NCI-H1694 treated with DMSO at 0.1 percent for 48 hours (cell line): Measurements from ENCODE around the gene KRTAP10-2.
"Not testable (repeated sequence)": the region's sequence is repeated elsewhere in the genome, so short reads cannot be mapped to it uniquely, and the experiment has no call there.

Experiments
- DNase-seq: peaks from one replicate; lab custom pipeline; 2025; lab: John Stamatoyannopoulos, UW

KRTAP10-2 gene

DNA sequence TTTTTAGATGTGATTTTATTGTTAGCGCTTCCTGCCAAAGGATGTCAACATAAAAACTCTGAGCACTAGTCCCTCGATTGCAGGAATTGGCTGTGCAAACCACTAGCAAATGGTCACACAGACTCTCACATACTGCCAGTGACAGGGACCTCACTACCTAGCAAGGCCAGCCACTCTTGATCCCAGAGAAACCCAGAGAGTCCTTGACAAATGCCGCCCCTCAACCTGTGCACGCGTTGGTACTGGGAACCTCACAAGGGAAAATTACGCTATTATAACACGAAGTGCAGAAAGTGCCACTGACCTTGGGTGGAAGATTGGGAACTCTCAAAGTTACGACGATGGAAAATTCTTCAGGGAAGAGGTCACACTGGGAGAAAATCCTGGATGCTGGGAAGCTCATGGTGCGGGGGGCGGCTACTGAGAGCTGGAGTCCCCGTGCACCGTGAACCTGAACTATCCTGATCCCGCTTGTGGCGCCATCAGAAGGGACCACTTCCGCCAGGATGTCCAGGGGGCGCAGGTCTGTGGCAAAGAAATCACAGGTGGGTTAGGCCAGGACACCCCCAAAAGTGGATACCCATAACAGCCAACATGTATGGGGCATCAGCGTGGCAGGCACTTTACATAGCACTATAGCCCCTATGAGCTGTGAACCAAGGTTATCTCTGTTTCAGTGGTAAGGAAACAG is 16.3 kb upstream of the KRTAP10-2 start:
- DNase-seq: no peak

- no peak for DNase-seq
Measured at GRCh38 chr21:44566403-44566802, 15.1 kb upstream of the KRTAP10-2 start.

DNA sequence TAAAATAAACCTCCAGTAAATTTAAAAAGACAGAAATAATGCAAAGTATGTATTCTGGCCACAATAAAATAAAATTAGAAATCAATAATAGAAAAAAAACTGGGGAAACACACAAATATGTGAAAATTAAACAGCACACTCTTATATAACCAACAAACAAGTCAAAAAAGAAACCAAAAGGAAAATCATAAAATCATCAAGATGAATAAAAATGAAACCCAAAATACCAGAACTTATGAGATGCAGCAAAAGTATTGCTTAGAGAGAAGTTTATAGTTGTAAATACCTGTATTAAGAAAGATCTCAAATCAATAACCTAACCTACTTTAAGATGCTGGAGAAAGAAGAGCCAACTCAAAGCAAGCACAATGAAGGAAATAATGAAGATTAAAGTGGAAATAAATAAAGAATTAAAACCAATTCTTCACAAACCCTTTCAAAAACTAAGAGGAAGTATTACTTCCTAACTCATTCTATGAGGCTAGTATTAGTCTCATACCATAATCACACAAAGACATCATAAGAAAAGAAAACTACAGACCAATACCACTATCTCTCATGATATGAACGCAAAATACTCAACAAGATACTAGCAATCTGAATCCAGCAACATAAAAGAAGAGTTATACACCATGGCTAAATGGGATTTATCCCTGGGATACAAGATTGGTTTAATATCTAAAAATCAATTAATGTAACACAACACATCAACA is 13.7 kb upstream of the KRTAP10-2 start:
- DNase-seq: no peak

- no peak for DNase-seq
Measured at GRCh38 chr21:44564099-44564498, 12.8 kb upstream of the KRTAP10-2 start.

GRCh38 chr21:44558695-44559094 is 7.4 kb upstream of the KRTAP10-2 start, which contains the start of gene KRTAP10-3:
TSS of gene KRTAP10-3 (minus strand) at chr21:44558795. CDS start at chr21:44558715, 80 bp downstream.
- no peak for DNase-seq

DNA sequence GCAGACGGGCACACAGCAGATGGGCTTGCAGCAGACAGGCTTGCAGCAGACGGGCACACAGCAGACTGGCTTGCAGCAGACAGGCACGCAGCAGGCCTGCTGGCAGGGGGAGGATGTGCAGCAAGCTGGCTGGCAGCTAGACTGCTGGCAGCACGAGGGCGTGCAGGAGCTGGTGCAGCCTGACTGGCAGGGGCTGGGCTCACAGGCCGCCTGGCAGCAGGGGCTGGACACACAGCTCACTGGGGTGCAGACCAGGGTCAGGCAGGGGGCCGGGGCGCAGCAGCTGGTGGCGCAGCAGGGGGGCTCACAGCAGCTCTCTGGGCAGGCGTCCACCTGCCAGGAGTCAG is 7.0 kb upstream of the KRTAP10-2 start:
- DNase-seq: not testable (repeated sequence)

DNA sequence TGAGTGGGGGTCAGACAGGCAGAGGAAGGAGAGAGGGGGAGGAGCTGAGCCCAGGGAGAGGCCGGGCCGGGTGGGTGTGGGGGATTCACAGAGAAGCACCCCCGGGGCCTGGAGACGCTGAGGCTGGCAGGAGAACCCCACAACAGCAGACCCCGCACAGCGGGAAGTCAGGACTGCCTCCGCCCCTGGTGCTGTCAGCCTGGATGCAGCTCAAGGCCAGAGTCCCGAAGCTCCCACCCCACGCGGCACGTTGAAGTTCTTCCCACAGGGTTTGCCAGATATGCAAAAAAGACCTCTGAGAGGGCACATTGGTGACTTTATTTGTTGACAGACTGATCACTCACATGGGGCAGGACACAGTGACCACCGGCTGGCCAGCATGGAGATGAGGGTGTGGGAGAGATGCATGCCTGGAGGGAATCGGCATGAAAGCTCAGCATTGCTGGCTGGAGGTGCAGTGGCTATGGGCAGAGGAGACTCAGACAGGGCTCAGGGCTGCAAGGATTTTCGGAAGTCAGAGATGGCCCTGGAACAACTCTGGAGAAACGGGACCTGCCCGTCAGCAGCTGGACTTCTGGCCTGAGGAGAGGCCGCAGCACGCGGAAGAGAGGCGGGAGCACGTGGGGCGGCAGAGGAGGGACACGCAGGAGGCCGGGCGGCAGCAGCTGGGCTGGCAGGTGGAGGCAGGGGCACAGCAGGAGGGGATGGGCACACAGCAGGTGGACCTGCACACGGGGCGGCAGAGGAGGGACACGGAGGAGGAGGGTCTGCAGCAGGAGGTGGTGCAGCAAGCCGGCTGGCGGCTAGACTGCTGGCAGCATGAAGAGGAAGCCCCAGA is 6.4 kb upstream of the KRTAP10-2 start:
- DNase-seq: no peak

GRCh38 chr21:44556879-44557278 is 5.6 kb upstream of the KRTAP10-2 start:
- no peak for DNase-seq

GRCh38 chr21:44555200-44555875 is 4.0 kb upstream of the KRTAP10-2 start:
- no peak for DNase-seq

DNA sequence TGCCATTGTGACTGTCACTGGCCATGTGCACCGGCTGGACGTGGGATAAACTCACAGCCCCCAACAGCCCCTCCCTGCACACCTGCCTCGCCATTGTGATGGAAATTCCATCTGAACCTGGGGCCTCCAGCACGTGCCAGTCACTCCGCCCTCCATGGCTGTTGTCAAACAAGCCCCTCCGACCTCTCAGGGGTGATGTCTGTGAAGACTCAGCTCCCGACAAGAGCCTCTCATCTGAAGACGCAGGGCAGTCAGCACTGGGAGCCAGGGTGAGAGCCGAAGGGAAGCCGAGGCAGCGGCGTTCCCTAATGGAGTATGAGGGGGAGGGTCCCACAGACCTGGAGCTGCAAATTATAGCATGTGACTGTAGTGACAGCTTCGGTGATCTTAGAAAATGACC is 1.4 kb upstream of the KRTAP10-2 start:
- DNase-seq: no peak

- DNase-seq: no peak
Measured at GRCh38 chr21:44552136-44552535, 831 bp upstream of the KRTAP10-2 start.

GRCh38 chr21:44550807-44551206 is 498 bp downstream of the KRTAP10-2 start:
- peak; percentile 33 for DNase-seq

GRCh38 chr21:44550285-44550684 is 1.0 kb downstream of the KRTAP10-2 start:
- DNase-seq: not testable (repeated sequence)

DNA sequence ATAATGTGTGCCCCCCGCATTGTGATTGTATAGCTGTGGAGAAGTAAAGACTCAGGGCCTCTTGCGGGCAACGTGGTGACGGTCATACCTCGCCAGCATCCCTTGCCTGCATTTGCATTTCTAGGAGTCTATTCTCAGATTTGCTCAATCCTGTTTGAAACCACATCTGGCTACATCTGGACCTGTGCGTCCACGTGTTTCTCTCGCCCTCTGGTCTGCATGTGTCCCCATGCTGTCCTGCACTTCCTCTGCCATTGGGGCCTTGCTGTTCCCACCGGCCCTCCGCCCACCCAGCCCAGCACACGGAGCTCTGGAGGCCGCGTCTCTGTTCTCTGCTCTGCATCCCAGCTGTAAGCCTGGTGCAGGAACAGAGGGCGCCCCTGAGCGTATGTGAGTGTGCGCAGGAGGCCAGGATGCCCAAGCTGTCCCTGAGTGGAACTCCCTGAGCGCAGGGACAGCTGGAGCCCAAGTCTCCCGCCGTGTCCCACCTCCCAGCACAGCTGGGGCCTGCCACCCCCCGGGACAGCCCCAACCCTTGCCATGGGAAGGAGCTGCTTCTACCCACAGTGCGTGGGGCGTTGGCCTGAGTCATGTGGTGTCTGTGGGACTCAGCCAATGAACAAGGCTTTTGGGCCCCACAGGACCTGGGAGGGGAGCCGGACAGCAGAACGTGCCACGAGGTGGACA is 1.6 kb downstream of the KRTAP10-2 start:
- no peak for DNase-seq

- DNase-seq: no peak
Measured at GRCh38 chr21:44548922-44549321, 2.4 kb downstream of the KRTAP10-2 start.

- DNase-seq: peak; percentile 88
Measured at GRCh38 chr21:44548381-44548780, 2.9 kb downstream of the KRTAP10-2 start.

- peak; percentile 91 for DNase-seq
Measured at GRCh38 chr21:44547656-44548331, 3.5 kb downstream of the KRTAP10-2 start.

DNA sequence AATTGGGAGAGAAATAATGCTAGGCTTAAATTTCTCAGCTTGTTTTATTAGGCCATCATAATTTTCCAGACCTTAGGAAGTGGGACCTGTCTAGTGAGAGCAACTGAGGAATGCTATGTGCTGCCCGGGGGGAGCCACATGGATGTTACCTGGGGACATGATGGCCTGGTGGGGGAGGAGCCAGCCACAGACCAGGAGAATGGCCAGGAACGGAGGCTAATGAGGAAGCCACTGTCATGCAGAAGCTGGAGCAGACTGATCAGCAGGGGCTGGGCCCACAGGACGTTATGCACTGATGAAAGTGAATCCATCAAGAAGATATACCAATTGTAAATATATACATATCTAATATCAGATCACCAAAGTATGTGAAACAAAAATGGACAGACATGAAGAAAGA is 6.7 kb downstream of the KRTAP10-2 start:
- no peak for DNase-seq

DNA sequence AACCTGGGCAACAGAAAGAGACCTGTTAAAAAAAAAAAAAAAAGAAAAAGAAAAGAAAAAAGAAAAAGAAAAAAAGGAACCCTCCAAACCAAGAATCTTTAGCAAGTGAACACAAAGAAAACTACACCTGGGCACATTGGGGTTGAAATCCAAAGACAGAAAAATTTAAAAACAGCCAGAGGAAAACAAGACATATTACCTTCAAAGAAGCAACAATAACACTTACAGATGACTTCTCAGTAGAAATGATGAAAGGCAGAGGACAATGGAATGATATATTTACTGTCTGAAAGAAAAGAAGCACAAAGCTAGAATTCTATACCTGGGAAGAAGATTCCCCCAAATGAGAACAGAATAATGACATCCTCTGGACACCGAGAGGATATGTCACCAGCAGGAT is 8.6 kb downstream of the KRTAP10-2 start:
- DNase-seq: no peak

DNA sequence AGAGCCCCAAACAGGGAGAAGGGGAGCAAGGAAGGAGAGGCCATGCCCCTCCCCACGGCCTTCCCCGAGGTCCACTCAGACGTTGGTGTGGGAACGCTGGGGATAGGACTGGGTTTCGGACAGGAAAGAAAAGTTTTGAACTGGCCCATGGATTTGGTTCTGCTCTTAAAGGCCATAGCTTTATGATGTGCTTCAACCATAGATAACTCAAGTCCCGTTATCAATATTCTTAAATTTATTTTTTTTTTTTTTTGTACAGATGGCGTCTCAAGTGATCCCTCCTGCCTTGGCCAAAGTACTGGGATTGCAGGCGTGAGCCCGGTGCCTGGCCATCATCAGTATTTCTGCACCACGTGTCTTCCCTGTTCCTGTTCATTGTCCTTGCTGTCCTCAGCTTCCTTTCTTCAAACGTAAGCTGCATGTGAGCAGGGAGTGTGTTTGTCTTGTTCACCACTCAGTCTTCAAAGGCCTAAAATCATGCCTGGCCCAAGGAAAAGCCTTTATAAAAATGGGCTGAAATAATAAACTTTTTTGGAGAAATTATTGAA is 10.5 kb downstream of the KRTAP10-2 start:
- no peak for DNase-seq
